AG09319 (cell line): ENCODE measurements around the gene CDH4.

Source experiments
- DNase-seq: peaks from one replicate; pipeline ENCODE4 v3.0.0-alpha.2; 2010; ENCODE audit warnings: low read depth; ENCODE audit errors: extremely low read depth
- TF ChIP-seq, protein P1 (sequence below): IDR thresholded peaks from 2 replicates; pipeline ENCODE4 v1.5.1; 2011; ENCODE audit warnings: low read depth, mild to moderate bottlenecking, inconsistent platforms, low read length, moderate library complexity

Gene CDH4

GRCh38 chr20:61308477-61308774 lies 56.4 kb downstream of the CDH4 start:
- DNase-seq = no peak
- TF ChIP-seq, protein P1, sequence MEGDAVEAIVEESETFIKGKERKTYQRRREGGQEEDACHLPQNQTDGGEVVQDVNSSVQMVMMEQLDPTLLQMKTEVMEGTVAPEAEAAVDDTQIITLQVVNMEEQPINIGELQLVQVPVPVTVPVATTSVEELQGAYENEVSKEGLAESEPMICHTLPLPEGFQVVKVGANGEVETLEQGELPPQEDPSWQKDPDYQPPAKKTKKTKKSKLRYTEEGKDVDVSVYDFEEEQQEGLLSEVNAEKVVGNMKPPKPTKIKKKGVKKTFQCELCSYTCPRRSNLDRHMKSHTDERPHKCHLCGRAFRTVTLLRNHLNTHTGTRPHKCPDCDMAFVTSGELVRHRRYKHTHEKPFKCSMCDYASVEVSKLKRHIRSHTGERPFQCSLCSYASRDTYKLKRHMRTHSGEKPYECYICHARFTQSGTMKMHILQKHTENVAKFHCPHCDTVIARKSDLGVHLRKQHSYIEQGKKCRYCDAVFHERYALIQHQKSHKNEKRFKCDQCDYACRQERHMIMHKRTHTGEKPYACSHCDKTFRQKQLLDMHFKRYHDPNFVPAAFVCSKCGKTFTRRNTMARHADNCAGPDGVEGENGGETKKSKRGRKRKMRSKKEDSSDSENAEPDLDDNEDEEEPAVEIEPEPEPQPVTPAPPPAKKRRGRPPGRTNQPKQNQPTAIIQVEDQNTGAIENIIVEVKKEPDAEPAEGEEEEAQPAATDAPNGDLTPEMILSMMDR = no peak

- TF ChIP-seq, protein P1 = no peak
- DNase-seq = no peak
Measured at GRCh38 chr20:61310954-61311353, 58.9 kb downstream of the CDH4 start.

DNA sequence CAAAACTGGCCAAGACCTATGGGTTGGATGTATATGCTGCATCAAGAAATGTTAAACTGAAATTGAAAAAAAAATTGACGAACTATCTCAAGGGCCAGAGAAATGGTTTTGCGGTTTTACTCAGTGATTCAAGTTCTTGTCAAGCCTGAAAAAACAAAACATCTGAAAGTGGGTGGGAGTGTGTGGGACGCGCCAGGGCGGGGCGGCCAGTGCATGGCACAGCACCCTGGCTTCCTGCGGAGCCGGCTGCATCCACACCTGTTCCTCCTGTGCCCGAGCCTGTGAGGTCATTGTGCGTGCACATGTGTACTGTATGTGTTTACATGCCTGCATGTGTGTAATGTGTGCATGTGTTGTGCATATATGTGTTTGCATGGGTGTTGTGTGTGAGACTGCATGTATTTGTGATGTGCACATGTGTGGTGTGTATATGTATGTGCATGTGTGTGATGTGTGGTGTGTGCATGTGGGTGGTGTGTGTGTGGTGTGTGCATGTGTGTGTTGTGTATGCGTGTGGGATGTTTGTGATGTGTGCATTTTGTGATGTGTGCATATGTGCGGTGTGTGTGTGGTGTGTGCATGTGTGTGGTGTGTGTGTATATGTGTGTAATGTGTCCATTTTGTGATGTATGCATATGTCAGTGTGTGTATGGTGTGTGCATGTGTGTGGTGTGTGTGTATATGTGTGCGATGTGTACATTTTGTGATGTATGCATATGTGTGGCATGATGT lies 59.8 kb downstream of the CDH4 start:
- TF ChIP-seq, protein P1 = no peak
- no peak for DNase-seq

DNA sequence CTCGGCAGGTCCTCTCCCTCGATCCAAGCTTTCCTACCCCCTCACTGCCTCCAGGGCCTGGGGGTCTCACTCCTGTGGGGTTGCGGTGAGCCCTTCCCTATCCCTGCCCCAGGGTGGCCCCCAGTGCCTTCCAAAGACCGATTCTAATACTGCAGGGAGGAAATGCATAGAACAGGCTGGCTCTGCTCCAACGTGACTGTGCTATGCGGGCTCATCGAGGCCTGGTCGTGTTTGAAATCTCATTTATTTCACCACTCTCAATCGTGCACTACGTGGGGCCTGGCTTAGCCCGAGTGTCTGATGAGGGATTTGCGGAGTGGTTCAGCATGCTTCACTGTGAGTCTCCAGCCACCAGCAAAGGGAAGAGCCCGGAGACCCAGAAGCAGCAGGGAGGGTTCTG lies 60.9 kb downstream of the CDH4 start:
- TF ChIP-seq, protein P1 = no peak
- no peak for DNase-seq

GRCh38 chr20:61313396-61313795 lies 61.3 kb downstream of the CDH4 start:
- TF ChIP-seq, protein P1 = no peak

GRCh38 chr20:61314326-61315010 lies 62.4 kb downstream of the CDH4 start:
- no peak for DNase-seq
- TF ChIP-seq, protein P1 = no peak

More at GRCh38 chr20:61313396-61313795, 61.3 kb downstream of the CDH4 start:
- DNase-seq = no peak

DNA sequence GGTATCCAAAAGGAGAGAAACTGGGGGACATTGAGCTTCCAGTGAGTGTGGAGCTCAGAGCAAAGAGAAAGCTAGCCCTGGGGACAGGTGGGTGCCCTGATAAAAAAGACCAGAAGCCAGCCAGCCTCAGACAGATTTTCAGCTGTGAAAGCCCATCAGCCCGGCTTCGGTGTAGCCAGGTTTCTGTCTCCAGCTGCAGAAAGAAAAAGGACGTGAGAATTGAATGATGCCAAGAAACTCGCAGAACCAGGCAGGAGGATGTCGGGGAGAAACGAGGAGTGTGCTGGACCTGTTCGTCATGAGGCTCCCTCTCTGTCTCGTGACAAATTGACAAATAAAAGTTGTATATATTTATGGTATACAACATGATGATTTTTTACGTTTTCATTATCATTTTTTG lies 63.3 kb downstream of the CDH4 start:
- TF ChIP-seq, protein P1 = no peak

More for the DNA sequence above, 63.3 kb downstream of the CDH4 start:
- no peak for DNase-seq
